ENCODE data around the gene SASH3.

Gene SASH3

DNA sequence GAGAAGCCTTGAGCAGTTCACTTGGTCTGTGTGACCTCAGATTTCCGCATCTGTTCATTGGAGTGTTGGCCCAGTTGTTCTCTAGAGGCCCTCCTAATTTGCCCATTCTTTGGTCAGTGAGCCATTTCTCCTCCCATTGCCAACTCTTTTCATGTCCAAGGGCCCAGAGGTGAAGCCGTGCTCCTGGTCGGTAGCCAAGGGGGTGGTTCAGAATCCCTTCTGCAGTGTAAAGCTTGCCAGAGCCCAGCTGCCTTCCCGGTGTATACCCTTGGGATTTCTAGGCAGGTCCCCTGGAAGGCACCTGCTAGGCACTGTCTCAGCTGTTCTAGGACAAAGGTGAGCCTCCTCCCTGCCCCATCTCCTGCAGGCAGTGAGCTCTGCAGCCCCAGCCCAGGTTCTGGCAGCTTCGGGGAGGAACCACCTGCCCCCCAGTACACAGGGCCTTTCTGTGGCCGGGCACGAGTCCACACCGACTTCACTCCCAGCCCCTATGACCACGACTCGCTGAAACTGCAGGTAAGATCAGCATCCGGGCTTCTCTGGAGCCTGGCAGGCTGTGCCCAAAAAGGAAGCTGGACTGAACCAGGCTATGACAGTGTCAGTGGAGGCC is 12.3 kb downstream of the SASH3 start:
- H4K20me1 ChIP-seq (ENCODE audit: control insufficient read depth, insufficient read depth, low read depth, low read length), result no peaks in the 10 kb centered on the region

DNA sequence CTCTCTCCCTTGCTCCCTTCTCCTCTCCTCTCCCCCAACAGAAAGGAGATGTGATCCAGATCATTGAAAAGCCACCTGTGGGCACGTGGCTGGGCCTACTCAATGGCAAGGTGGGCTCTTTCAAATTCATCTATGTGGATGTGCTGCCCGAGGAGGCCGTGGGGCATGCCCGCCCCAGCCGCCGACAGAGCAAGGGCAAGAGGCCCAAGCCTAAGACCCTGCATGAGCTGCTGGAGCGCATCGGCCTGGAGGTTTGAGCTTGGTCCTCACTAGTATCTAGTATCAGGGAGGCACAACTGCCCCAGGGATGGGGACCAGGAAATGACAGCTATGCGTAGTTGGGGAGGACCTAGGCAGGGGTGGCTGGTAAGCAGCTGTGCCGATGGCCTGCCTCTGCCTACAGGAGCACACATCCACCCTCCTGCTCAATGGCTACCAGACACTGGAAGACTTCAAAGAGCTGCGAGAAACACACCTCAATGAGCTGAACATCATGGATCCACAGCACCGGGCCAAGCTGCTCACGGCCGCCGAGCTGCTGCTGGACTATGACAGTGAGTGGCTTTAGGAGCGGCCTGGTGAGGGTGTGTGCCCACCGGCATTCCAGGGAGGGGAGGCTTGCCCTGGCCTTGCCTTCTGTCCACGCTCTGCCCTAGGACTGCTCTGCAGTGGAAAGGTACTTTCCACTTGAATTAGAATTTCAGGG is 13.0 kb downstream of the SASH3 start:
- no peaks in the 10 kb centered on the region for H3K9me2 ChIP-seq (replicated peaks; ENCODE audit: control insufficient read depth, low read length)
- H3K27me3 ChIP-seq (ENCODE audit: control insufficient read depth, low read length), result no peaks in the 10 kb centered on the region
- no peaks in the 10 kb centered on the region for H4K20me1 ChIP-seq (ENCODE audit: control insufficient read depth, insufficient read depth, low read depth, low read length)
- no peak overlapping the region for H3K4me3 ChIP-seq (ENCODE audit: low read length)
- no peak overlapping the region for H3K27ac ChIP-seq (ENCODE audit: low read depth, low read length)
- peaks cover 7% of the 10 kb centered on the region for H3K79me2 ChIP-seq (ENCODE audit: control insufficient read depth, low read length)
- no peak overlapping the region for H3K4me2 ChIP-seq (ENCODE audit: low read length)
- H3K9me3 ChIP-seq (ENCODE audit: control insufficient read depth, insufficient read depth, low read length), result no peaks in the 10 kb centered on the region
- peaks cover 15% of the 10 kb centered on the region; the same call in 1 of the 2 replicates for H3F3A ChIP-seq (ENCODE audit: control insufficient read depth, insufficient read depth)
- peaks cover 84% of the 10 kb centered on the region for H3K36me3 ChIP-seq (ENCODE audit: control insufficient read depth, low read length)
- no peaks in the 10 kb centered on the region for H3K4me1 ChIP-seq (ENCODE audit: control insufficient read depth, low read length)
- TF ChIP-seq EZH2phosphoT487 (IDR thresholded peaks at IDR 0.05; ENCODE audit: borderline replicate concordance, low read length), result no peak
- TF ChIP-seq, protein P1, sequence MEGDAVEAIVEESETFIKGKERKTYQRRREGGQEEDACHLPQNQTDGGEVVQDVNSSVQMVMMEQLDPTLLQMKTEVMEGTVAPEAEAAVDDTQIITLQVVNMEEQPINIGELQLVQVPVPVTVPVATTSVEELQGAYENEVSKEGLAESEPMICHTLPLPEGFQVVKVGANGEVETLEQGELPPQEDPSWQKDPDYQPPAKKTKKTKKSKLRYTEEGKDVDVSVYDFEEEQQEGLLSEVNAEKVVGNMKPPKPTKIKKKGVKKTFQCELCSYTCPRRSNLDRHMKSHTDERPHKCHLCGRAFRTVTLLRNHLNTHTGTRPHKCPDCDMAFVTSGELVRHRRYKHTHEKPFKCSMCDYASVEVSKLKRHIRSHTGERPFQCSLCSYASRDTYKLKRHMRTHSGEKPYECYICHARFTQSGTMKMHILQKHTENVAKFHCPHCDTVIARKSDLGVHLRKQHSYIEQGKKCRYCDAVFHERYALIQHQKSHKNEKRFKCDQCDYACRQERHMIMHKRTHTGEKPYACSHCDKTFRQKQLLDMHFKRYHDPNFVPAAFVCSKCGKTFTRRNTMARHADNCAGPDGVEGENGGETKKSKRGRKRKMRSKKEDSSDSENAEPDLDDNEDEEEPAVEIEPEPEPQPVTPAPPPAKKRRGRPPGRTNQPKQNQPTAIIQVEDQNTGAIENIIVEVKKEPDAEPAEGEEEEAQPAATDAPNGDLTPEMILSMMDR (IDR thresholded peaks at IDR 0.05; ENCODE audit: low read depth, low read length, poor library complexity, severe bottlenecking), result no peak

More for the DNA sequence above, 12.3 kb downstream of the SASH3 start:
- TF ChIP-seq, protein P1 (IDR thresholded peaks at IDR 0.05; ENCODE audit: low read depth, low read length, poor library complexity, severe bottlenecking), result no peak
- no peak for TF ChIP-seq EZH2phosphoT487 (IDR thresholded peaks at IDR 0.05; ENCODE audit: borderline replicate concordance, low read length)
- peaks cover 15% of the 10 kb centered on the region; the same call in 1 of the 2 replicates for H3F3A ChIP-seq (ENCODE audit: control insufficient read depth, insufficient read depth)
- no peaks in the 10 kb centered on the region; the same call in 1 of the 2 replicates for H3K4me1 ChIP-seq (ENCODE audit: control insufficient read depth, low read length)
- no peak overlapping the region for H3K27ac ChIP-seq (ENCODE audit: low read depth, low read length)
- no peaks in the 10 kb centered on the region for H3K9me2 ChIP-seq (replicated peaks; ENCODE audit: control insufficient read depth, low read length)
- H3K27me3 ChIP-seq (ENCODE audit: control insufficient read depth, low read length), result no peaks in the 10 kb centered on the region
- H3K4me2 ChIP-seq (ENCODE audit: low read length), result no peak overlapping the region
- H3K9me3 ChIP-seq (ENCODE audit: control insufficient read depth, insufficient read depth, low read length), result no peaks in the 10 kb centered on the region
- peaks cover 13% of the 10 kb centered on the region for H3K79me2 ChIP-seq (ENCODE audit: control insufficient read depth, low read length)
- H3K4me3 ChIP-seq (ENCODE audit: low read length), result no peak overlapping the region
- peaks cover 84% of the 10 kb centered on the region for H3K36me3 ChIP-seq (ENCODE audit: control insufficient read depth, low read length)

DNA sequence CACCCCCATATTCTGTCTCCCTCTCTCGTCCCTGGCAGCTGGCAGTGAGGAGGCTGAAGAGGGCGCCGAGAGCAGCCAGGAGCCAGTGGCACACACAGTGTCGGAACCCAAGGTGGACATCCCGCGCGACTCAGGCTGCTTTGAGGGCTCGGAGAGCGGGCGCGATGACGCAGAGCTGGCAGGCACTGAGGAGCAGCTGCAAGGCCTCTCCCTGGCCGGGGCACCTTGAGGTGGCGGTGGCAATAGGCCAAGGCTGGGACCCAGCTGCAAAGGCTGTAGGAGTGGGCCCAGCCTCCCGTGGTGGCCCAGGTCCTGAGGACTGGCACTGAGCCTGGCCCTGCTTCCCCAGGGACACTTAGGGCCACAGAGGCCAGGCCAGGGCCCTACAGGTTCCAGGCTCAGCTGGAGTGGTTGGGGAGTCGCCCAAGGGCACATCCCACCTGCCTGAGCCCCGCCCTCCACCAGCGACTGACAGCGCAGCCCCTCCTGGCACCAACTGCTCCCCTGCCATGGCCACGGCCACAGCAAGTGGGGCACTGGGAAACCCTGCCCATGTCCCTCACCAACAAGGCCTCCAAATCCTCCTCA is 13.9 kb downstream of the SASH3 start:
- H3K9me3 ChIP-seq (ENCODE audit: control insufficient read depth, insufficient read depth, low read length), result no peaks in the 10 kb centered on the region
- no peaks in the 10 kb centered on the region for H4K20me1 ChIP-seq (ENCODE audit: control insufficient read depth, insufficient read depth, low read depth, low read length)
- no peak overlapping the region for H3K4me2 ChIP-seq (ENCODE audit: low read length)
- H3K9me2 ChIP-seq (replicated peaks; ENCODE audit: control insufficient read depth, low read length), result no peaks in the 10 kb centered on the region
- H3K36me3 ChIP-seq (ENCODE audit: control insufficient read depth, low read length), result peaks cover 78% of the 10 kb centered on the region
- no peaks in the 10 kb centered on the region for H3K4me1 ChIP-seq (ENCODE audit: control insufficient read depth, low read length)
- no peaks in the 10 kb centered on the region for H3K79me2 ChIP-seq (ENCODE audit: control insufficient read depth, low read length)
- no peaks in the 10 kb centered on the region for H3K27me3 ChIP-seq (ENCODE audit: control insufficient read depth, low read length)
- peaks cover 15% of the 10 kb centered on the region; the same call in 1 of the 2 replicates for H3F3A ChIP-seq (ENCODE audit: control insufficient read depth, insufficient read depth)
- H3K4me3 ChIP-seq (ENCODE audit: low read length), result no peak overlapping the region
- TF ChIP-seq, protein P1 (IDR thresholded peaks at IDR 0.05; ENCODE audit: low read depth, low read length, poor library complexity, severe bottlenecking), result no peak
- TF ChIP-seq EZH2phosphoT487 (IDR thresholded peaks at IDR 0.05; ENCODE audit: borderline replicate concordance, low read length), result no peak
- H3K27ac ChIP-seq (ENCODE audit: low read depth, low read length), result no peak overlapping the region
